ENCODE measurements around the gene PRRX2. TPM values are rescaled to one million over a fixed set of nuclear protein-coding genes. Genes with fewer than 3 reads are reported as not detected.

Gene PRRX2
- total and polyA plus RNA-seq, 2 of the 4 experiments (the other 2 are of a cell fraction) = 12.7 to 35.5 TPM

DNA sequence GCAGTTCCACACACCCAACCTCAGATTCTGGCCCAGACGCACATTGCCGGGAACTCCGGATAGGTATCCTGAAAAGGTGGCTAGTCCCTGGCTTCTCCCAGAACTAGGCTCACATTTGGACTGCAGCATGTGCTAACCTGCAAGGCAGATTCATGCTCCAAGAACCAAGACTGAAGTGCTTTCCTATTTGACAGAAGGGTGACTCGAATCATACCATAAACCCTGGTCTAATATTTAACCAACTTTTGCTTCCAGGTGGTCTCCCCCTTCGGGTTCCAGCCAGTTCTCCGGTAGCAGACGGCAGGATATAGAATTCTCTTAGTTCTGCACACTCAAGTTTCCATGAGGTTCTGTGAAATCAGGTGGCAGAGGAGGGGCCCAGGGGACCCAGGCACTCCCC lies 79.8 kb downstream of the PRRX2 start:
- Histone ChIP-seq H4K5ac (ENCODE audit: low read depth, low read length) (no peak overlapping the region), H2AK5ac (ENCODE audit: low read depth, low read length) (no peak overlapping the region), H4K91ac (ENCODE audit: insufficient read depth, low read depth, low read length) (no peak overlapping the region), H3K9me1 (ENCODE audit: insufficient read depth, low read length) (no peaks in the 10 kb centered on the region; the same call in none of the 2 replicates), H3K23ac (ENCODE audit: low read depth, low read length) (no peak overlapping the region; the same call in 1 of the 2 replicates), H3K27me3 (ENCODE audit: control insufficient read depth, insufficient read depth, low read length) (no peaks in the 10 kb centered on the region), H3K4me2 (ENCODE audit: low read depth, low read length) (no peak overlapping the region), H4K8ac (ENCODE audit: low read depth in 2 of 2, low read length in 2 of 2) (no peak overlapping the region), H2BK120ac (ENCODE audit: low read depth, low read length) (no peak overlapping the region), H3K9ac (ENCODE audit: low read depth, low read length) (no peak overlapping the region), H4K20me1 (ENCODE audit: insufficient read depth, low read length) (0 out of 2 replicates have a peak, but pooled peaks cover 3% of the 10 kb centered on the region), H2AFZ (replicated peaks; ENCODE audit: low read length, poor library complexity) (no peak overlapping the region), H3K4me1 (ENCODE audit: control insufficient read depth, insufficient read depth, low read length) (peaks cover 8% of the 10 kb centered on the region), H3K4me3 (ENCODE audit: insufficient read depth, low read depth, low read length) (no peak overlapping the region), H3K9me3 (ENCODE audit: control insufficient read depth, insufficient read depth, low read length) (no peaks in the 10 kb centered on the region), H3K14ac (replicated peaks; ENCODE audit: low read depth, low read length) (no peak overlapping the region), H2BK20ac (ENCODE audit: low read depth, low read length) (no peak overlapping the region), H3K79me1 (ENCODE audit: low read depth in 1 of 2, low read length in 2 of 2) (no peaks in the 10 kb centered on the region), H2BK15ac (ENCODE audit: low read depth, low read length) (no peak overlapping the region), H2AK9ac (replicated peaks; ENCODE audit: low read depth, low read length, poor library complexity) (no peak overlapping the region), H3K4ac (ENCODE audit: low read depth, low read length) (no peak overlapping the region), H3K36me3 (ENCODE audit: control insufficient read depth, insufficient read depth, low read length) (peaks cover 9% of the 10 kb centered on the region), H2BK5ac (ENCODE audit: low read depth, low read length, poor library complexity, severe bottlenecking) (no peak overlapping the region), H3K27ac (ENCODE audit: insufficient read depth, low read length) (no peak overlapping the region), H3K56ac (ENCODE audit: extremely low read depth, insufficient read depth, low read length) (no peak overlapping the region), H3K18ac (ENCODE audit: low read depth, low read length) (no peak overlapping the region)
- intact Hi-C loops (cut with micrococcal nuclease) (no loop called here), dilution Hi-C loops (cut with HindIII; ENCODE audit: low sequenced_read_pairs, unreplicated experiment) (no loop called here), in situ Hi-C loops (cut with MboI; ENCODE audit: low sequenced_read_pairs) (no loop called here)
- no TSS peak for BruUV-seq (replicated peaks)
- DNase-seq (no peak), ATAC-seq (ENCODE audit: low read depth) (no peak)
- ChIA-PET POLR2A (ENCODE audit: unreplicated experiment) (no interaction called here), CTCF (no interaction called here)
- TF ChIP-seq MXI1 (IDR thresholded peaks at IDR 0.05; ENCODE audit: borderline replicate concordance, low read depth, low read length) (no peak), CHD1 (IDR thresholded peaks at IDR 0.05; ENCODE audit: low read depth, low read length) (no peak), RAD21 (IDR thresholded peaks at IDR 0.05; ENCODE audit: low read length) (no peak), RFX5 (IDR thresholded peaks at IDR 0.05; ENCODE audit: low read depth, low read length) (no peak), RCOR1 (IDR thresholded peaks at IDR 0.05; ENCODE audit: insufficient replicate concordance, low read length) (no peak), CEBPB (IDR thresholded peaks at IDR 0.05; ENCODE audit: low read depth, low read length) (no peak), MAZ (IDR thresholded peaks at IDR 0.05; ENCODE audit: borderline replicate concordance, low read depth, low read length) (no peak), NFE2L2 (IDR thresholded peaks at IDR 0.05; ENCODE audit: low read depth, low read length) (no peak)
- TF ChIP-seq, protein P1, sequence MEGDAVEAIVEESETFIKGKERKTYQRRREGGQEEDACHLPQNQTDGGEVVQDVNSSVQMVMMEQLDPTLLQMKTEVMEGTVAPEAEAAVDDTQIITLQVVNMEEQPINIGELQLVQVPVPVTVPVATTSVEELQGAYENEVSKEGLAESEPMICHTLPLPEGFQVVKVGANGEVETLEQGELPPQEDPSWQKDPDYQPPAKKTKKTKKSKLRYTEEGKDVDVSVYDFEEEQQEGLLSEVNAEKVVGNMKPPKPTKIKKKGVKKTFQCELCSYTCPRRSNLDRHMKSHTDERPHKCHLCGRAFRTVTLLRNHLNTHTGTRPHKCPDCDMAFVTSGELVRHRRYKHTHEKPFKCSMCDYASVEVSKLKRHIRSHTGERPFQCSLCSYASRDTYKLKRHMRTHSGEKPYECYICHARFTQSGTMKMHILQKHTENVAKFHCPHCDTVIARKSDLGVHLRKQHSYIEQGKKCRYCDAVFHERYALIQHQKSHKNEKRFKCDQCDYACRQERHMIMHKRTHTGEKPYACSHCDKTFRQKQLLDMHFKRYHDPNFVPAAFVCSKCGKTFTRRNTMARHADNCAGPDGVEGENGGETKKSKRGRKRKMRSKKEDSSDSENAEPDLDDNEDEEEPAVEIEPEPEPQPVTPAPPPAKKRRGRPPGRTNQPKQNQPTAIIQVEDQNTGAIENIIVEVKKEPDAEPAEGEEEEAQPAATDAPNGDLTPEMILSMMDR (conservative IDR thresholded peaks at IDR 0.05; ENCODE audit: low read depth, low read length) = no peak
- TF ChIP-seq, protein P2, sequence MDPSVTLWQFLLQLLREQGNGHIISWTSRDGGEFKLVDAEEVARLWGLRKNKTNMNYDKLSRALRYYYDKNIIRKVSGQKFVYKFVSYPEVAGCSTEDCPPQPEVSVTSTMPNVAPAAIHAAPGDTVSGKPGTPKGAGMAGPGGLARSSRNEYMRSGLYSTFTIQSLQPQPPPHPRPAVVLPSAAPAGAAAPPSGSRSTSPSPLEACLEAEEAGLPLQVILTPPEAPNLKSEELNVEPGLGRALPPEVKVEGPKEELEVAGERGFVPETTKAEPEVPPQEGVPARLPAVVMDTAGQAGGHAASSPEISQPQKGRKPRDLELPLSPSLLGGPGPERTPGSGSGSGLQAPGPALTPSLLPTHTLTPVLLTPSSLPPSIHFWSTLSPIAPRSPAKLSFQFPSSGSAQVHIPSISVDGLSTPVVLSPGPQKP (IDR thresholded peaks at IDR 0.05; ENCODE audit: borderline replicate concordance, low read depth, low read length) = no peak
- 100% methylated on average over 3 of the region's 7 CpGs; no CpG with 5 or more reads in 1 of the 2 experiments for WGBS, 2 experiments (ENCODE audit: extremely low coverage in 2 of 2, insufficient read length in 1 of 2)

Measured in IMR-90 (cell line).